ENCODE measurements around the gene EFTUD2. TPM values are rescaled to one million over a fixed set of nuclear protein-coding genes. Genes with fewer than 3 reads are reported as not detected.

Gene EFTUD2
- total and polyA plus RNA-seq, 2 of the 8 experiments (the other 6 are each of a cell fraction or from before 2014, with no cell fraction given), result 118 to 195 TPM

DNA sequence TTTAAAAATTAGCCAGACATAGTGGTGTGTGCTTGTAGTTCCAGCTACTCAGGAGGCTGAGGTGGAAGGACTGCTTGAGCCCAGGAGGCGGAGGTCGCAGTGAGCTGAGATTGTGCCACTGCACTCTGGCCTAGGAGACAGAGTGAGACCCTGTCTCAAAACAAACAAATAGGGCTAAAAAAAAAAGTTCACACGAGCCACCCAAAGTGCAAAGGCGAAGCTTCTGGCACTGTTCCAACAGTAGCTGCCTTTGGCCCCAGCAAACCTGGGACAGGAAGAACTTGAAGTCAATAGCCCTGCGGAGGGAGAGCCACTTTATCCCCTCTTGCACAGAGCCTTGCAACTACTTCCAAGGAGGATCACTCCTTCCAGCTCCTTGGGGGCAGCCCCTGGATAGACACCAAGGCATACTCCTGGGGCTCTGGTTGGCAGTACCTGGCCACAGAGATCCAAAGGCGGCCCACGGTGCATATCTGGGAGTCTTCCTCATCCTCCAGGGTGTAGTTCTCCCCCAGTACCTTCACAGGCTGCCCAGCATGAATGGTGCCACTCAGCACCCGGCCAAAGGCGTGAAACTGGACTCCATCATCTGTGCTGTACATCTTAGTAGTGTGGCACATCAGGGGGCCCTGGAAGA is 36.8 kb downstream of the EFTUD2 start:
- Histone ChIP-seq H2BK5ac (ENCODE audit: low read depth, low read length) (no peak overlapping the region), H2AFZ (ENCODE audit: low read length) (no peak overlapping the region), H2BK20ac (ENCODE audit: low read length) (no peak overlapping the region), H3K36me3 (ENCODE audit: control insufficient read depth in 2 of 4, insufficient read depth in 4 of 4, low read length in 3 of 4) (peaks cover 34 to 72% (median 50%) of the 10 kb centered on the region in 4 experiments), H4K20me1 (replicated peaks in 1 of 2; ENCODE audit: control insufficient read depth in 1 of 2, insufficient read depth in 2 of 2, low read length in 2 of 2) (peaks cover 0 to 2% of the 10 kb centered on the region in 2 experiments), H3K23ac (ENCODE audit: insufficient read length) (no peak overlapping the region), H3K56ac (replicated peaks; ENCODE audit: insufficient read length, low read depth, low read length) (no peak overlapping the region), H4K5ac (ENCODE audit: insufficient read length, low read depth, low read length) (no peak overlapping the region), H3K9ac (replicated peaks in 1 of 4; ENCODE audit: extremely low read depth in 1 of 4, low read depth in 3 of 4, low read length in 3 of 4) (no peak overlapping the region), H3K4me2 (ENCODE audit: insufficient read depth in 1 of 2, low read depth in 2 of 2, low read length in 2 of 2) (no peak overlapping the region), H3K18ac (ENCODE audit: extremely low read depth, low read length) (no peak overlapping the region), H4K8ac (ENCODE audit: extremely low read depth, insufficient read depth, low read length) (no peak overlapping the region), H3K23me2 (ENCODE audit: low read depth, low read length) (no peaks in the 10 kb centered on the region), H3K14ac (ENCODE audit: insufficient read length) (no peak overlapping the region), H2BK15ac (ENCODE audit: low read length) (no peak overlapping the region), H3K4ac (replicated peaks; ENCODE audit: insufficient read length, low read depth, low read length) (no peak overlapping the region), H4K91ac (replicated peaks; ENCODE audit: insufficient read length, low read length) (no peak overlapping the region), H2AK5ac (ENCODE audit: low read depth, low read length) (no peak overlapping the region), H2BK120ac (replicated peaks; ENCODE audit: low read depth, low read length) (no peak overlapping the region), H3K4me3 (ENCODE audit: extremely low read depth in 1 of 4, insufficient read depth in 2 of 4, low read depth in 3 of 4, low read length in 4 of 4) (no peak overlapping the region), H3K27me3 (replicated peaks in 1 of 4; ENCODE audit: control insufficient read depth in 3 of 4, extremely low read depth in 1 of 4, insufficient read depth in 3 of 4, low read length in 3 of 4) (no peaks in the 10 kb centered on the region), H3K79me2 (ENCODE audit: control insufficient read depth in 1 of 2, insufficient read depth in 2 of 2, low read length in 2 of 2) (no peaks in the 10 kb centered on the region), H2BK12ac (ENCODE audit: low read depth, low read length) (no peak overlapping the region), H3K27ac (ENCODE audit: low read depth, low read length) (no peak overlapping the region), H3K9me3 (ENCODE audit: insufficient read depth in 2 of 2, low read depth in 1 of 2, low read length in 1 of 2) (no peaks in the 10 kb centered on the region), H3K79me1 (ENCODE audit: low read depth, low read length) (no peaks in the 10 kb centered on the region; the same call in 1 of the 2 replicates), H3K4me1 (replicated peaks in 1 of 4; ENCODE audit: control insufficient read depth in 3 of 4, insufficient read depth in 4 of 4, low read length in 3 of 4) (no peaks in the 10 kb centered on the region)
- FAIRE-seq (no peak), DNase-seq (ENCODE audit: low read depth in 1 of 2, low spot score in 2 of 2) (no peak)
- WGBS, 2 experiments (ENCODE audit: extremely low coverage in 1 of 2, insufficient coverage in 1 of 2, insufficient read length in 1 of 2, insufficient replicate concordance in 2 of 2, low coverage in 1 of 2, low lambda C conversion rate in 2 of 2, missing lambda C conversion rate in 1 of 2), result 92% methylated on average over 9 of the region's 9 CpGs; no CpG with 5 or more reads in 1 of the 2 experiments
- ChIA-PET POLR2A (ENCODE audit: partially characterized antibody) (interaction anchor here (0.6 to 5.0 kb wide), 3 partner anchors 10 to 14 kb away, joined by 3 to 15 read pairs (median 4); partner anchors contain the start of gene HIGD1B), CTCF (ENCODE audit: partially characterized antibody) (interaction anchor here (0.7 to 28.4 kb wide), 7 partner anchors 10 to 493 kb away, joined by 3 to 577 read pairs (median 38); partner anchors contain the start of gene HIGD1B)
